Uterus (tissue), 2 donors: Measurements from ENCODE around the gene ZNF839.

ENCODE experiments used
- CTCF ChIP-seq, 4 experiments: fragments of 200-600 bp in 2 of 4; fragments of 450-650 bp in 2 of 4; sonication (generic) in 2 of 4; IDR thresholded peaks; one replicate each; pipeline ENCODE4 v1.5.1; 2016 to 2019; ENCODE audit warnings: antibody characterized with exemption in 4 of 4, mild to moderate bottlenecking in 2 of 4, moderate library complexity in 1 of 4
- POLR2A ChIP-seq, 2 donors: fragments of 450-650 bp; IDR thresholded peaks; one replicate each; pipeline ENCODE4 v1.6.1; 2016; ENCODE audit warnings: antibody characterized with exemption in 2 of 2, mild to moderate bottlenecking in 1 of 2, moderate library complexity in 1 of 2

- no peak for TF ChIP-seq POLR2A (IDR thresholded peaks at IDR 0.05)
- TF ChIP-seq CTCF (IDR thresholded peaks at IDR 0.05): no peak
Observed at GRCh38 chr14:102352213-102352612, 32.7 kb downstream of the ZNF839 start.
